Naive B cell (primary cell): ENCODE results near the gene LNPEP. TPM values are rescaled to one million over a fixed set of nuclear protein-coding genes. Genes with fewer than 3 reads are reported as not detected.

ENCODE experiments used
- ATAC-seq, 2 donors: fragments of 150-1000 bp; cut with Tn5 transposase; 2 replicates each; pipeline ENCODE4 v1.10.0; 2021; ENCODE audit warnings: low read depth in 2 of 2, mild to moderate bottlenecking in 2 of 2, moderate library complexity in 2 of 2
- DNase-seq: peaks from one replicate; pipeline ENCODE4 v3.0.0; 2022
- H3K27ac Mint-ChIP-seq, 6 donors: one replicate each; pipeline ENCODE4 v1.8.0; 2020 to 2022; ENCODE audit warnings: mild to moderate bottlenecking in 6 of 6, mixed read lengths in 6 of 6, moderate library complexity in 5 of 6, inconsistent platforms in 2 of 6
- H3K27me3 Mint-ChIP-seq, 3 donors: one replicate each; pipeline ENCODE4 v1.8.0; 2021 to 2022; ENCODE audit warnings: mixed read lengths in 3 of 3, mild to moderate bottlenecking in 1 of 3
- H3K36me3 Mint-ChIP-seq, 2 donors: one replicate each; pipeline ENCODE4 v1.8.0; 2020 to 2022; ENCODE audit warnings: mixed read lengths in 2 of 2, inconsistent platforms in 1 of 2, mild to moderate bottlenecking in 1 of 2
- H3K4me1 Mint-ChIP-seq, 3 donors: one replicate each; pipeline ENCODE4 v1.8.0; 2020 to 2022; ENCODE audit warnings: mixed read lengths in 3 of 3, inconsistent platforms in 1 of 3, mild to moderate bottlenecking in 1 of 3, moderate library complexity in 1 of 3
- H3K4me3 Mint-ChIP-seq, 8 donors: one replicate each; pipeline ENCODE4 v1.8.0; 2020 to 2022; ENCODE audit warnings: mild to moderate bottlenecking in 8 of 8, mixed read lengths in 8 of 8, moderate library complexity in 8 of 8, inconsistent platforms in 2 of 8
- H3K9me3 Mint-ChIP-seq, 7 donors: one replicate each; pipeline ENCODE4 v1.8.0; 2020 to 2022; ENCODE audit warnings: mixed read lengths in 7 of 7, mild to moderate bottlenecking in 5 of 7, inconsistent platforms in 2 of 7, moderate library complexity in 1 of 7
- polyA plus RNA-seq, 6 donors: library from polyadenylated mRNA; unstranded; fragments of 300-500 nt; fragmentation: Illumina TruSeq; gene quantifications; one replicate each; pipeline ENCODE4 v1.2.3, GENCODE V29; 2021; ENCODE audit warnings: low read depth in 6 of 6

LNPEP gene
- polyA plus RNA-seq, 6 donors from 2014 or later, result 17.3 to 50.9 (median 44.3) TPM

DNA sequence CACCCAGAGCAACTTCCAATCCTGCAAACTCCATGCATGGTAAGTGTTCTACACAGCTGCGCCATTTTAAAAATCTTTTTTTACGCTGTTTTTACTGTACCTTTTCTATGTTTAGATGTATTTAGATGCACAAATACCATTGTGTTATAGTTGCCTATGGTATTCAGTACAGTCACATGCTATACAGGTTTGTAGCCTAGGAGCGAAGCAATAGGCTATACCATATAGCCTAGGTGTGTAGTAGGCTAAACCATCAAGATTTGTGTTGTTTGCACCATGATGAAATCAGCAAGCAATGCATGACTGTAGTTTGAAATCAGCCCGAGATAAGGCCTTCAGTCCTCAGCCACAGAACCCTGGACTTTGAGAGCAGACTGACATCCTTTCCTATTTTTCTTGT is 105.4 kb downstream of the LNPEP start:
- Mint-ChIP-seq H3K4me3 (no peak overlapping the region), H3K9me3 (no peaks in the 10 kb centered on the region), H3K27me3 (peaks cover 0 to 6% (median 4%) of the 10 kb centered on the region in 3 donors), H3K27ac (no peak overlapping the region), H3K36me3 (no peaks in the 10 kb centered on the region), H3K4me1 (peaks cover 0 to 10% (median 0%) of the 10 kb centered on the region in 3 donors)
- ATAC-seq (no peak), DNase-seq (no peak)

DNA sequence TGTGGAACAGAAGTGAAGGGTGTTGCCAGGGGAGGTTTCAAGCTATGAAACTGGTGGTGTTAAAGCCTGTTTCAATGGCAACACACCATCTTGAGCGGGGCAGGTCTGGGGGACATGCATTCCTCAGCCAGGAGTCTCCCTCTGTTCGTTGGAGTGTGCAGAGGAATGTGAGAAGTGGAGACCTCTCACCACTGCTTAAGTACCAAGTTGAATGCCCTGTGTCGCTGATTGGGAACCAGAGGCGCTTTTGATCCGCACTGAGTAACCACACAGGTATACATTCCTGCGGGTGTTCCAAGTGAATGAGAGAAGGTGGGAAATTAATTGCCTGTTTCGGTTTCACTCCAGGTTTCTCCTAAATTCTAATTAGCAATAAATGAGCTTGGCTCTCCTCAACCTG is 107.1 kb downstream of the LNPEP start:
- Mint-ChIP-seq H3K36me3 (no peaks in the 10 kb centered on the region), H3K27ac (peak overlapping the region in 1 of 6 donors; percentile 32), H3K4me1 (peaks cover 0 to 10% (median 0%) of the 10 kb centered on the region in 3 donors), H3K27me3 (peaks cover 0 to 6% (median 4%) of the 10 kb centered on the region in 3 donors), H3K4me3 (no peak overlapping the region), H3K9me3 (no peaks in the 10 kb centered on the region)
- DNase-seq (no peak), ATAC-seq (no peak)

GRCh38 chr5:97043511-97043910 is 107.6 kb downstream of the LNPEP start:
- no peak for DNase-seq
- Mint-ChIP-seq H3K27ac (no peak overlapping the region), H3K9me3 (no peaks in the 10 kb centered on the region), H3K27me3 (peaks cover 0 to 6% (median 4%) of the 10 kb centered on the region in 3 donors), H3K4me3 (no peak overlapping the region), H3K36me3 (no peaks in the 10 kb centered on the region), H3K4me1 (peaks cover 0 to 10% (median 0%) of the 10 kb centered on the region in 3 donors)
- ATAC-seq, result no peak

- Mint-ChIP-seq H3K27me3 (peaks cover 0 to 6% (median 4%) of the 10 kb centered on the region in 3 donors), H3K27ac (no peak overlapping the region), H3K9me3 (no peaks in the 10 kb centered on the region), H3K4me1 (peaks cover 0 to 10% (median 0%) of the 10 kb centered on the region in 3 donors), H3K4me3 (no peak overlapping the region), H3K36me3 (no peaks in the 10 kb centered on the region)
- ATAC-seq (no peak), DNase-seq (no peak)
Measured at GRCh38 chr5:97044052-97044451, 108.2 kb downstream of the LNPEP start.

DNA sequence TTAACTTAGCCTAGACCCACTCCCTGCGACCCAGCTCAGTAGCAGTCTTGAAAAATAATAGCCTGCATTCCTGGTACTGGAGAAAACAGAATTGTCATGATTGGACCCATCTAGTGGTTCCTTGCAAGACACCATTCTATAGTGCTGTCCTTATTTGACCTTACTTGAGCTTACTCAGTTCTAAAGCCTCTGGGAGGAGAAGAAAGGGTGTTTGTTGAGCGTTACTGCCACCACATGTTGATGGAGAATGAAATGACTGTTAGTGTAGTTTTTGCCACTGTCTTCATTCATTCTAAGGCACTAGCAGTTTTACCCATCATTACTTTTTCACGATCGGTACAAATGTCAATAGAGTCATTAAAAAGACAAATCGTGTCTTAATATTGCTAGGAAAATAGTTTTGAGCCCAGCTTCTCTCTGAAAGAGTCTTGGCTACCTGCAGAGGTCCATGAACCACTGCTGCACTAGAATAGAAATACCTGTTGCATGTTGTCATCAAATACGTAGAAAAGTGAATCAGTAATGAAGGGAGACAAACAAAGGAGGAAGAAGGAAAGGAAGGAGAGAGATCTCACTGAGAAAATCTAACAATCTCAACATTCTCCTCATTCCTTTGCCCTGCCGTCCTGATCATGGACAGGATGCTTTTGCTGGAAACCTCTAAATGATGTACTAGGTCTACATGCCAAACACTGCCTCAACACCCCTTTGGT is 110.5 kb downstream of the LNPEP start:
- no peak overlapping the region for H3K4me3 Mint-ChIP-seq
- H3K27ac Mint-ChIP-seq, result no peak overlapping the region
- peaks cover 0 to 4% of the 10 kb centered on the region in 2 donors for H3K36me3 Mint-ChIP-seq
- H3K4me1 Mint-ChIP-seq, result peaks cover 0 to 10% (median 0%) of the 10 kb centered on the region in 3 donors
- peaks cover 0 to 4% (median 1%) of the 10 kb centered on the region in 7 donors for H3K9me3 Mint-ChIP-seq
- DNase-seq (no peak), ATAC-seq (no peak)
- peaks cover 4 to 13% (median 8%) of the 10 kb centered on the region in 3 donors for H3K27me3 Mint-ChIP-seq

DNA sequence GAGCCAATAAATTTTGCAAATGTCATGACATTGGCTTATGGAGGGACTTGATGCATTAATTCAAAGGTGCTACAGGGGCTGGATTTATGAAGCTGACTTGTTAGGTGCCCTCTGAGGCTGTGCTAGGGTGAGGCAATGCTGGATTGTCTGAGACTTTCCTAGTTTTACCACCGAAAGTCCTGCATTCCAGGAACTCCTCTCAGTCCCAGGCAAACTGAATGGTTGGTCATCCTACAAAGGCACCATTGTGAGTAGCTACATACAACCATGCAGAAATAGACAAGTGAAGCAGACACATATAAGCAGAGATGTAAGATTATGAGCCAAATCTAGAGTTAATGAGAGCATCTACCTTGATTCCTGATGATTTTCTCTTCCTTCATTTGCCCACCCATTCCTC is 111.2 kb downstream of the LNPEP start:
- peaks cover 4 to 13% (median 8%) of the 10 kb centered on the region in 3 donors for H3K27me3 Mint-ChIP-seq

DNA sequence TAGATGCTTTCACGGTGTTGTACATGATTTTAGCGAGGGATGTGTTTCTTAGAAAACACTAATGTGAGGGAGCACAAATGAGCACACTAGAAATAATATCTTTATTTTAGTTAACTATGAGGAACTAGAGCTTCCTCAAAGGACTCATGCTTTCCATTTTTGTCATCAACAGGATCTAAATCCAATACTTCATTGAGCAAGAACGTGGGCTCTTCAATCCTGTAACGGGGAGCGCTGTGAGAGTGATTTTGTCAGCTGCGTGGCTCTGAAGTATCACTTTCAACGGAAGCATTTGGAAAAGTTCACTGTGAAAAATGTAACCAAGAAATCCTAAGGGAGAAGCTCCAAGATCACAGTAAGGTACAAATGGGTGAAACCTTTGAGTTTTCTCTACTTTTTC is 113.3 kb downstream of the LNPEP start:
- Mint-ChIP-seq H3K4me1 (no peaks in the 10 kb centered on the region), H3K27ac (no peak overlapping the region), H3K9me3 (peaks cover 0 to 15% (median 4%) of the 10 kb centered on the region in 7 donors), H3K27me3 (peaks cover 4 to 13% (median 8%) of the 10 kb centered on the region in 3 donors), H3K4me3 (no peak overlapping the region), H3K36me3 (peaks cover 0 to 12% of the 10 kb centered on the region in 2 donors)
- no peak for ATAC-seq
- DNase-seq, result no peak

More for the DNA sequence above, 111.2 kb downstream of the LNPEP start:
- no peak for DNase-seq
- Mint-ChIP-seq H3K4me1 (peaks cover 0 to 10% (median 0%) of the 10 kb centered on the region in 3 donors), H3K9me3 (peaks cover 0 to 4% (median 3%) of the 10 kb centered on the region in 7 donors), H3K27ac (no peak overlapping the region), H3K4me3 (no peak overlapping the region), H3K36me3 (peaks cover 0 to 7% of the 10 kb centered on the region in 2 donors)
- ATAC-seq, result no peak

DNA sequence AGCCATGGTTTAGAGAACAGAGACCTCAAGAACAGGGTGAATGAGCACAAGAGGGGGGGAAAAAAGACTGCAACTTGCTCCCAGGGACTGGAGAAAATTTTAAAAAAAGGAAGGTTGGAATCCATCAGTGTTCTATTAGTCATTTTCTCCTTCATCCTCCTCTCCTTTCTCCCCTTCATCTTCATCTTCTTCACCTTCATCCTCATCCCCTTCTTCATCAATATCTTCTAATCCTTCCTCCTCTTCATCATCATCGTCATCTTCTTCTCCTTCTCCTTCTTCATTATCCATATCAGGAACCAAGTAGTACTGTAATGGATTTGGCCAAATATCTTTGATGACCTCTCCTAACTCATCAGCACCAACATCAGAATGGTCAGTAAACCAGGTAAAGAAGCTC is 120.4 kb downstream of the LNPEP start:
- H3K4me3 Mint-ChIP-seq, result no peak overlapping the region
- H3K27ac Mint-ChIP-seq, result no peak overlapping the region
- ATAC-seq (no peak), DNase-seq (no peak)
- H3K36me3 Mint-ChIP-seq, result peaks cover 19 to 23% of the 10 kb centered on the region in 2 donors
- peaks cover 0 to 9% (median 0%) of the 10 kb centered on the region in 3 donors for H3K27me3 Mint-ChIP-seq
- peaks cover 0 to 26% (median 5%) of the 10 kb centered on the region in 7 donors for H3K9me3 Mint-ChIP-seq
- H3K4me1 Mint-ChIP-seq, result no peaks in the 10 kb centered on the region

DNA sequence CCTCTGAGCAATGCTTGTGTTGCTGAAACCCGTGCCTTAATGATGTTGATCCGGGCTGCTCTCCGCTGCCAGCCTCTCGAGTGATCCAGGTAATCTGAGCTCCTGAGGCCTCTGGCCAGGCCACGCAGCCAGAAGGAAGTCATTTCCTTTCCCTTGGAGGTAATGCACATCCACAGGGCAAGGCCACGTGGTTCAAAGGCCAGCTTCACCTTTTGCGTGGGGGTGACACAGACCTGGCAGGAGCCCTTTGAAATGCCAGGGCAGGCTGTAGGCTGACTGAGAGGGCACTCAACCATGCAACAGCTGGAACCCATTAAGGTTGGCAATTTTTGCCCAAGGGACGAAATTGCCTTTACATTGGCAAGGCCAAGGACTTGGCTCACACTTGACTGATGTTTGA is 126.2 kb downstream of the LNPEP start:
- Mint-ChIP-seq H3K27me3 (peaks cover 0 to 9% (median 0%) of the 10 kb centered on the region in 3 donors), H3K9me3 (peaks cover 0 to 19% (median under 1%) of the 10 kb centered on the region in 7 donors), H3K27ac (peak overlapping the region in 2 of 6 donors; percentile 16 to 79), H3K4me1 (no peaks in the 10 kb centered on the region), H3K36me3 (peaks cover 15 to 19% of the 10 kb centered on the region in 2 donors), H3K4me3 (no peak overlapping the region)
- ATAC-seq, result no peak
- no peak for DNase-seq

- no peak overlapping the region for H3K4me3 Mint-ChIP-seq
- peaks cover 0 to 17% (median 0%) of the 10 kb centered on the region in 7 donors for H3K9me3 Mint-ChIP-seq
- ATAC-seq (no peak), DNase-seq (no peak)
- no peaks in the 10 kb centered on the region for H3K4me1 Mint-ChIP-seq
- H3K27me3 Mint-ChIP-seq, result peaks cover 0 to 9% (median 0%) of the 10 kb centered on the region in 3 donors
- peaks cover 15 to 19% of the 10 kb centered on the region in 2 donors for H3K36me3 Mint-ChIP-seq
- H3K27ac Mint-ChIP-seq, result peak overlapping the region in 1 of 6 donors; percentile 60
Measured at GRCh38 chr5:97063251-97063650, 127.4 kb downstream of the LNPEP start.

DNA sequence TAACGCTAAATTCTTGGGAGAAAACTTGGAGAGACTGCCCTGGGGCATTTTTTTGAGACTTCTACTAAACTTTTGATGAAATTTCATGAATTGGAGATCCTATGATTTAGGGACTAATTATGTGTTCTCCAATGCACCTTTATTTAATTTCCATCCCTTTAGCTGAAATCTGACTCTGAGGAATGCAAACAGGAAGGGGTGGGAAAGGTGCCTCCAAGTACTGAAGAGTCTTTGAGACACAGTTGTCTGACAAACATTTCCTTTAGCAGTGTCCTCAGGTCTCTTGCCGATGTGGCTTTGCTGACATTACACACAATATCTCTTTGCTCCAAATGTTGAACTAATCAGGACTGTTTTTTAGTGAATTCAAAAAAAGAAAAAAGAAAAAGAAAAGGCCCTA is 129.6 kb downstream of the LNPEP start:
- no peaks in the 10 kb centered on the region for H3K27me3 Mint-ChIP-seq
- H3K36me3 Mint-ChIP-seq, result no peaks in the 10 kb centered on the region
- H3K9me3 Mint-ChIP-seq, result no peaks in the 10 kb centered on the region
- ATAC-seq, result no peak
- no peak for DNase-seq
- no peak overlapping the region for H3K27ac Mint-ChIP-seq
- H3K4me3 Mint-ChIP-seq, result no peak overlapping the region
- H3K4me1 Mint-ChIP-seq, result peaks cover 0 to 4% (median 0%) of the 10 kb centered on the region in 3 donors

GRCh38 chr5:97067296-97067850 is 131.5 kb downstream of the LNPEP start:
- Mint-ChIP-seq H3K27ac (no peak overlapping the region), H3K27me3 (no peaks in the 10 kb centered on the region), H3K36me3 (no peaks in the 10 kb centered on the region), H3K4me1 (peaks cover 2 to 6% (median 5%) of the 10 kb centered on the region in 3 donors), H3K4me3 (no peak overlapping the region), H3K9me3 (no peaks in the 10 kb centered on the region)
- ATAC-seq (no peak), DNase-seq (no peak)

DNA sequence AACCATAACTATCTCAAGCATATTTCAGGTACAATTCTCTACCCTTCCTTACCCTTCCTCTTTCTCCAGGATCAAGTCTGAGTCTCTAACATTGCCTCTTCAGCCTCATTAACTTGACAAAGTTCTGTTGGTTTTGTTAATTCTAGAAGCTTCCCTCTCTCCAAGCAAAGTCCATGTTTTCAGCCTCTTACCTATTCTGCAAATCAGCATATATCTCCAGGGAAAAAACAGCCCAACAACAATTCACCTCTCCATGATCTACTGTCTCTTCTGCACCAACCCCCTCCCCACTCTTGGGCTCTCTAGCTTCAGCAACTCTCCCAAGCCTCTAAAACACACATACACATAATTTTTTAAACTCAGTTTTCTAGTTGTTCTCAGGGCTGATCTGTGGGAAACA is 134.4 kb downstream of the LNPEP start:
- Mint-ChIP-seq H3K27ac (peak overlapping the region in 3 of 6 donors; percentile 4 to 40 (median 8)), H3K9me3 (no peaks in the 10 kb centered on the region), H3K4me3 (peak overlapping the region in 1 of 8 donors; percentile 41), H3K27me3 (no peaks in the 10 kb centered on the region), H3K4me1 (peaks cover 26 to 30% (median 28%) of the 10 kb centered on the region in 3 donors), H3K36me3 (peaks cover 0 to 8% of the 10 kb centered on the region in 2 donors)
- no peak for DNase-seq
- no peak for ATAC-seq

DNA sequence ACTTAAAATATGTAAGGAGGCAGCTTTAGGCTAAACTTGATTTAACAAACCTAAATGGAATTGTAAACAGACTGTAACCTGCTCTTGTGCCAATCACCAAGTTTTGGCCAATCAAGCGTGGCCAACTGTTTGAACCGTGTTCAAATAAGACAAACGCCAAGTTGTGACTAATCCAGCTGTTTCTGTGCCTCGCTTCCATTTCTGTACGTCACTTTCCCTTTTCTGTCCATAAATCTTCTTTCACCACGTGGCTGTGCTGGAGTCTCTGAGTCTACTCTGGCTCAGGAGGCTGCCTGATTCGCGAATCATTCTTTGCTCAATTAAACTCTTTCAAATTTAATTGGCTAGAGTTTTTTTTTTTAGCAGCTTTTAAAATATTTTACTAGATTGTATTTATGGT is 135.2 kb downstream of the LNPEP start:
- no peak overlapping the region for H3K27ac Mint-ChIP-seq
- no peaks in the 10 kb centered on the region for H3K27me3 Mint-ChIP-seq
- H3K36me3 Mint-ChIP-seq, result peaks cover 0 to 8% of the 10 kb centered on the region in 2 donors
- no peak for DNase-seq
- peaks cover 28 to 39% (median 33%) of the 10 kb centered on the region in 3 donors for H3K4me1 Mint-ChIP-seq
- ATAC-seq, result no peak
- peak overlapping the region in 1 of 8 donors; percentile 66 for H3K4me3 Mint-ChIP-seq
- H3K9me3 Mint-ChIP-seq, result no peaks in the 10 kb centered on the region
